Osteocyte (in vitro differentiated cells): Measurements from ENCODE around the gene AGFG1. TPM values are rescaled to one million over a fixed set of nuclear protein-coding genes. Genes with fewer than 3 reads are reported as not detected.
"Not testable (repeated sequence)": the region's sequence is repeated elsewhere in the genome, so short reads cannot be mapped to it uniquely, and the experiment has no call there.

Source experiments
- DNase-seq: peaks from one replicate; pipeline ENCODE4 v3.0.0; 2021; ENCODE audit warnings: mixed read lengths; ENCODE audit not compliant: unreplicated experiment; ENCODE audit errors: extremely low spot score
- H3K27ac Mint-ChIP-seq: one replicate; pipeline ENCODE4 v1.8.0; 2021; ENCODE audit warnings: mild to moderate bottlenecking, mixed read lengths; ENCODE audit not compliant: unreplicated experiment
- H3K27me3 Mint-ChIP-seq: one replicate; pipeline ENCODE4 v1.8.0; 2021; ENCODE audit warnings: mixed read lengths; ENCODE audit not compliant: unreplicated experiment
- H3K36me3 Mint-ChIP-seq: one replicate; pipeline ENCODE4 v1.8.0; 2021; ENCODE audit warnings: mixed read lengths; ENCODE audit not compliant: unreplicated experiment
- H3K4me1 Mint-ChIP-seq: one replicate; pipeline ENCODE4 v1.8.0; 2021; ENCODE audit warnings: mixed read lengths; ENCODE audit not compliant: unreplicated experiment
- H3K4me3 Mint-ChIP-seq: one replicate; pipeline ENCODE4 v1.8.0; 2021; ENCODE audit warnings: mild to moderate bottlenecking, moderate library complexity, mixed read lengths; ENCODE audit not compliant: unreplicated experiment
- H3K9me3 Mint-ChIP-seq: one replicate; pipeline ENCODE4 v1.8.0; 2021; ENCODE audit warnings: mixed read lengths; ENCODE audit not compliant: unreplicated experiment
- total RNA-seq: library from RNA; stranded (reverse); gene quantifications from 2 replicates; pipeline ENCODE4 v1.2.1, GENCODE V29; 2021
- TF ChIP-seq, protein P1 (sequence below): fragments of 200-600 bp; sonication (generic); IDR thresholded peaks from 2 replicates; pipeline ENCODE4 v1.5.0; 2021; ENCODE audit warnings: antibody characterized with exemption, mild to moderate bottlenecking, moderate library complexity

AGFG1 gene
- total RNA-seq, 1 donor from 2014 or later: 55.1 TPM

DNA sequence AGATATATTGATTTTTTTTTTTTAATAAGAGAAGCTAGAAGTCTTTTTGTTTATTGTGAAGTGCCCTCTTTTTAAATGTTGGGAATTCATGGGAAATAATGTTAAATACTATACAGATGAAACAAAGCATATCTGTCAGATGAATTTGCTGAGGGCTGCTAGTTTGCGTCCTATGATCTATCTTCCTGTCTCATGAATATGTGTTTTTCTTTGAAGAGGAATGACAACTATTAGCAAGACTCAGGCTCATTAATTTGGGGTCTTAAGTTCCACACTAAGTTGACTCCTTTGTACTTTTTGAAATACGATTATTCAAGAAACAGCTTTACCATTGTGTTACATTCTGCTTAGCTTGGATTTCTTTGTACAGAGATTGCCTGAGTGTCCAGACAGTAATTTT is 57.9 kb downstream of the AGFG1 start:
- TF ChIP-seq, protein P1, sequence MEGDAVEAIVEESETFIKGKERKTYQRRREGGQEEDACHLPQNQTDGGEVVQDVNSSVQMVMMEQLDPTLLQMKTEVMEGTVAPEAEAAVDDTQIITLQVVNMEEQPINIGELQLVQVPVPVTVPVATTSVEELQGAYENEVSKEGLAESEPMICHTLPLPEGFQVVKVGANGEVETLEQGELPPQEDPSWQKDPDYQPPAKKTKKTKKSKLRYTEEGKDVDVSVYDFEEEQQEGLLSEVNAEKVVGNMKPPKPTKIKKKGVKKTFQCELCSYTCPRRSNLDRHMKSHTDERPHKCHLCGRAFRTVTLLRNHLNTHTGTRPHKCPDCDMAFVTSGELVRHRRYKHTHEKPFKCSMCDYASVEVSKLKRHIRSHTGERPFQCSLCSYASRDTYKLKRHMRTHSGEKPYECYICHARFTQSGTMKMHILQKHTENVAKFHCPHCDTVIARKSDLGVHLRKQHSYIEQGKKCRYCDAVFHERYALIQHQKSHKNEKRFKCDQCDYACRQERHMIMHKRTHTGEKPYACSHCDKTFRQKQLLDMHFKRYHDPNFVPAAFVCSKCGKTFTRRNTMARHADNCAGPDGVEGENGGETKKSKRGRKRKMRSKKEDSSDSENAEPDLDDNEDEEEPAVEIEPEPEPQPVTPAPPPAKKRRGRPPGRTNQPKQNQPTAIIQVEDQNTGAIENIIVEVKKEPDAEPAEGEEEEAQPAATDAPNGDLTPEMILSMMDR: no peak
- H3K36me3 Mint-ChIP-seq: peaks cover 40% of the 10 kb centered on the region
- no peak for DNase-seq
- H3K4me3 Mint-ChIP-seq: no peak overlapping the region
- no peaks in the 10 kb centered on the region for H3K4me1 Mint-ChIP-seq
- H3K27ac Mint-ChIP-seq: no peak overlapping the region
- no peaks in the 10 kb centered on the region for H3K9me3 Mint-ChIP-seq
- no peaks in the 10 kb centered on the region for H3K27me3 Mint-ChIP-seq

DNA sequence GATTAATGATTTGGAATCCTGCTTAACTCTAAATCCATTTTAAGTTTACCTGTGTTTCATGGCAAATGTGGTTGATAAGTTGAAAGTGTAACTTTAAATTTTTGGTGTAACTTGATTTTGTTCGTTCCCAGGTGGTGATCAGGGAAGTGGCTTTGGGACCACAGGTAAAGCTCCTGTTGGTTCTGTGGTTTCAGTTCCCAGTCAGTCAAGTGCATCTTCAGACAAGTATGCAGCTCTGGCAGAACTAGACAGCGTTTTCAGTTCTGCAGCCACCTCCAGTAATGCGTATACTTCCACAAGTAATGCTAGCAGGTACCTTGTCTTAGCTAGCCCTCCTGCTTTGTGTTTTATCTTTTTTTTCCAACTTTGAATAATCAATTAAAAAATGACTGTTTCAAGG is 62.8 kb downstream of the AGFG1 start:
- H3K27me3 Mint-ChIP-seq: no peaks in the 10 kb centered on the region
- H3K9me3 Mint-ChIP-seq: no peaks in the 10 kb centered on the region
- TF ChIP-seq, protein P1: no peak
- H3K4me3 Mint-ChIP-seq: no peak overlapping the region
- H3K36me3 Mint-ChIP-seq: peaks cover 49% of the 10 kb centered on the region
- no peaks in the 10 kb centered on the region for H3K4me1 Mint-ChIP-seq
- DNase-seq: no peak
- H3K27ac Mint-ChIP-seq: no peak overlapping the region

DNA sequence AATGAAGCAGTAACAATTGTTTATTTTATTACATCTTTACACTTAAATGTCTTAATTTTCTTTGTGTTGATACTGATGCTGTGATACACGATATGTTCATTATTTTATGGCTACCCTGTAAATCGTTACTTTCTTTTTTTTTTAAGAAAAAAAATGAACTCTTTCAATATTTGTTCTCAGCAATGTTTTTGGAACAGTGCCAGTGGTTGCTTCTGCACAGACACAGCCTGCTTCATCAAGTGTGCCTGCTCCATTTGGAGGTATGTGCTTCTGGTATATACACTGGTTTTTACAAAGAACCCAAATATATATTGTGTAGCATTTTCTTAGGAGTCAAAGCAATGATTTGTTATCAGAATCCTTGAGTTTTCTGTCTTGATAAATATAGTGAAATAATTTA is 64.5 kb downstream of the AGFG1 start:
- no peaks in the 10 kb centered on the region for H3K27me3 Mint-ChIP-seq

DNA sequence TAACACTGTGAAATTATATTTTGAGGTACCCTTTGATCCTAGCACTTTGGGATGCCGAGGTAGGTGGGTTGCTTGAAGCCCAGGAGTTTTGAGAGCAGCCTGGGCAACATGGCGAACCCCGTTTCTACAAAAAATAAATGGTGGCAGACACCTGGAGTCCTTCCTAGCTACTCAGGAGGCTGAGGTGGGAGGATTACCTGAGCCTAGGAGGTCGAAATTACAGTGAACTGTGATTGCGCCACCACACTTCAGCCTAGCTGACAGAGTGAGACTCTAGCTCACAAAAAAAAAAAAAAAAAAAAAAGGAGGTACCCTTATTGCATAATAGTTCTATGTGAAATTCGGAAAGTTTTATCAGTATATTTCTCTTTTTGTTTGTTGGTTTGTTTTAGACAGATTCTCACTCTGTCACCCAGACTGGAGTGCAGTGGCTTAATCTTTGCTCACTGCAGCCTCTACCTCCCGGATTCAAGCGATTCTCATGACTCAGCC is 67.6 kb downstream of the AGFG1 start:
- Mint-ChIP-seq H3K4me3 (no peak overlapping the region), H3K9me3 (peaks cover 19% of the 10 kb centered on the region), H3K27ac (no peak overlapping the region), H3K4me1 (no peaks in the 10 kb centered on the region), H3K36me3 (peaks cover 67% of the 10 kb centered on the region), H3K27me3 (no peaks in the 10 kb centered on the region)
- TF ChIP-seq, protein P1: no peak
- DNase-seq: no peak

More for the DNA sequence above, 64.5 kb downstream of the AGFG1 start:
- Mint-ChIP-seq H3K9me3 (peaks cover 11% of the 10 kb centered on the region), H3K4me1 (no peaks in the 10 kb centered on the region), H3K36me3 (peaks cover 60% of the 10 kb centered on the region), H3K27ac (no peak overlapping the region), H3K4me3 (no peak overlapping the region)
- no peak for DNase-seq
- TF ChIP-seq, protein P1: no peak

DNA sequence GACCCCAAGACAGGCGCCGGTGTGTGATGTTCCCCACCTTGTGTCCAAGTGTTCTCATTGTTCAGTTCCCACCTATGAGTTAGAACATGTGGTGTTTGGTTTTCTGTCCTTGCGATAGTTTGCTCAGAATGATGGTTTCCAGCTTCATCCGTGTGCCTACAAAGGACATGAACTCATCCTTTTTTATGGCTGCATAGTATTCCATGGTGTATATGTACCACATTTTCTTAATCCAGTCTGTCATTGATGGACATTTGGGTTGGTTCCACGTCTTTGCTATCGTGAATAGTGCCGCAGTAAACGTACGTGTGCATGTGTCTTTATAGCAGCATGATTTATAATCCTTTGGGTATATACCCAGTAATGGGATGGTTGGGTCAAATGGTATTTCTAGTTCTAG is 68.4 kb downstream of the AGFG1 start:
- H3K4me1 Mint-ChIP-seq, DNase-seq, H3K27ac Mint-ChIP-seq, H3K4me3 Mint-ChIP-seq, H3K27me3 Mint-ChIP-seq: not testable (repeated sequence)
- Mint-ChIP-seq H3K9me3 (peaks cover 25% of the 10 kb centered on the region), H3K36me3 (peaks cover 70% of the 10 kb centered on the region)

DNA sequence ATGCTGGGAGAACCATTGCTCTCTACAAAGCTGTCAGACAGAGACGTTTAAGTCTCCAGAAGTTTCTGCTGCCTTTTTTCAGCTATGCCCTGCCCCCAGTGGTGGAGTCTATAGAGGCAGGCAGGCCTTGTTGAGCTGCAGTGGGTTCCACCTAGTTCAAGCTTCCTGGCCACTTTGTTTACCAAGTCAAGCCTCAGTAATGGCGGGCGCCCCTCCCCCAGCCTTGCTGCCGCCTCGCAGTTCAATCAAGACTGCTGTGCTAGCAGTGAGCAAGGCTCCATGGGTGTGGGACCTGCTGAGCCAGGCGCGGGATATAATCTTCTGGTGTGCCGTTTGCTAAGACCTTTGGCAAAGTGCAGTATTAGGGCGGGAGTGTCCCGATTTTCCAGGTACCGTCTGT is 74.0 kb downstream of the AGFG1 start:
- Mint-ChIP-seq H3K27me3 (no peaks in the 10 kb centered on the region), H3K36me3 (peaks cover 54% of the 10 kb centered on the region), H3K4me1 (no peaks in the 10 kb centered on the region), H3K4me3 (no peak overlapping the region), H3K27ac (no peak overlapping the region), H3K9me3 (peaks cover 19% of the 10 kb centered on the region)
- TF ChIP-seq, protein P1: no peak
- DNase-seq: no peak
